Fibroblast of lung (primary cell): ENCODE results near the gene TMEM134.

Source experiments
- EZH2 ChIP-seq: IDR thresholded peaks from 2 replicates; pipeline ENCODE4 v1.5.1; 2012; ENCODE audit warnings: low read length, control low read depth, mild to moderate bottlenecking; ENCODE audit errors: missing control alignments
- TF ChIP-seq, protein P1 (sequence below), 2 donors: IDR thresholded peaks in 1 of 2; conservative IDR thresholded peaks in 1 of 2; 1 replicate in 1 of 2; 2 replicates in 1 of 2; pipeline ENCODE4 v1.5.1; 2011 to 2012; ENCODE audit warnings: low read length in 2 of 2, control low read depth in 1 of 2, inconsistent platforms in 1 of 2, low read depth in 1 of 2, mild to moderate bottlenecking in 1 of 2

DNA sequence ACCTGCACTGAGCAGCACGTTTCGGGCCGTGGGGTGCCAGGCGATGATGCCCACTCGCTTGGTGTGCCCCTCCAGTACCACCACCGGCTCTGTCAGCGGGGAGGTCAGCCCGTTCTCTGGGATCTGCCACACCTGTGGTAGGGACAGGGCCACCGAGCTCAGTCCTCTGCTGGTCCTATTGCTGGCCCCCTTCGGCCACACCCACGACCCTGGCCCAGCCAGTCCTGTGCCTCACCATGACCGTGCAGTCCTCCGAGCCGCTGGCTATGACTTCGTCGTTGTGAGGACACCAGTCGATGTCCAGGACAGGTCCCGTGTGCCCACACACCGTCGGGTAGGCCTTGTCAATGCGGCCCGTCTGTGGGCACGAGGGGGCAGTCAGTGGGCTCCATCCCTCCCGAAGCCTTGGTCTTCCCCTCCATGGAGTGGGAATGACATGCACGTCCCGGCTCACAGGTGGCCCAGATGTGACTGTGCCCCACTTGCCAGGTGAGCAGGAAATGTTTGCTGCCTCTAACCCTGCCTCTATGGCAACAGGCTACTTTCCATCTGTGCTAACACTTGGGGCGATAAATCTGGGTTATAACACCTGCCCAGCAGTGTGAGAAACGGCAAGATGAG, 27.2 kb downstream of the TMEM134 start:
- TF ChIP-seq, protein P1, sequence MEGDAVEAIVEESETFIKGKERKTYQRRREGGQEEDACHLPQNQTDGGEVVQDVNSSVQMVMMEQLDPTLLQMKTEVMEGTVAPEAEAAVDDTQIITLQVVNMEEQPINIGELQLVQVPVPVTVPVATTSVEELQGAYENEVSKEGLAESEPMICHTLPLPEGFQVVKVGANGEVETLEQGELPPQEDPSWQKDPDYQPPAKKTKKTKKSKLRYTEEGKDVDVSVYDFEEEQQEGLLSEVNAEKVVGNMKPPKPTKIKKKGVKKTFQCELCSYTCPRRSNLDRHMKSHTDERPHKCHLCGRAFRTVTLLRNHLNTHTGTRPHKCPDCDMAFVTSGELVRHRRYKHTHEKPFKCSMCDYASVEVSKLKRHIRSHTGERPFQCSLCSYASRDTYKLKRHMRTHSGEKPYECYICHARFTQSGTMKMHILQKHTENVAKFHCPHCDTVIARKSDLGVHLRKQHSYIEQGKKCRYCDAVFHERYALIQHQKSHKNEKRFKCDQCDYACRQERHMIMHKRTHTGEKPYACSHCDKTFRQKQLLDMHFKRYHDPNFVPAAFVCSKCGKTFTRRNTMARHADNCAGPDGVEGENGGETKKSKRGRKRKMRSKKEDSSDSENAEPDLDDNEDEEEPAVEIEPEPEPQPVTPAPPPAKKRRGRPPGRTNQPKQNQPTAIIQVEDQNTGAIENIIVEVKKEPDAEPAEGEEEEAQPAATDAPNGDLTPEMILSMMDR (conservative IDR thresholded peaks at IDR 0.05 in 1 of 2, IDR thresholded peaks at IDR 0.05 in 1 of 2; ENCODE audit: low read depth in 1 of 2, low read length in 2 of 2) = no peak
- TF ChIP-seq EZH2 = no peak
